GM19438 (cell line): Measurements from ENCODE around the gene JUND.
"Not testable (repeated sequence)": the region's sequence is repeated elsewhere in the genome, so short reads cannot be mapped to it uniquely, and the experiment has no call there.

Experiments
- ATAC-seq: cut with Tn5 transposase; IDR thresholded peaks from one replicate; pipeline ENCODE4 v1.9.1; 2021; ENCODE audit warnings: low read depth; ENCODE audit not compliant: unreplicated experiment

Gene JUND

GRCh38 chr19:18281082-18282020 lies at the start of gene JUND:
Gene JUND (minus strand): TSS chr19:18281622. CDS start chr19:18281484, 138 bp downstream.
- peak; percentile 57 for ATAC-seq

- no peak for ATAC-seq
Observed at GRCh38 chr19:18330868-18331267, 49.4 kb upstream of the JUND start.

GRCh38 chr19:18329035-18329376 lies 47.6 kb upstream of the JUND start:
- no peak for ATAC-seq

- ATAC-seq = peak; percentile 90
Observed at GRCh38 chr19:18328340-18329034, 47.1 kb upstream of the JUND start.

GRCh38 chr19:18326772-18327171 lies 45.4 kb upstream of the JUND start:
- ATAC-seq = no peak

- ATAC-seq = not testable (repeated sequence)
Observed at GRCh38 chr19:18324373-18324731, 42.9 kb upstream of the JUND start.

- peak; percentile 91 for ATAC-seq
Observed at GRCh38 chr19:18322759-18323460, 41.5 kb upstream of the JUND start, which contains the start of gene LSM4. Gene LSM4 (minus strand): TSS chr19:18323076. CDS start chr19:18323020, 56 bp downstream.

- no peak for ATAC-seq
Observed at GRCh38 chr19:18322318-18322758, 40.9 kb upstream of the JUND start.

- ATAC-seq = no peak
Observed at GRCh38 chr19:18321734-18322102, 40.3 kb upstream of the JUND start.

GRCh38 chr19:18320865-18321733 lies 39.7 kb upstream of the JUND start:
- no peak for ATAC-seq

- no peak for ATAC-seq
Observed at GRCh38 chr19:18319591-18320135, 38.2 kb upstream of the JUND start.

- no peak for ATAC-seq
Observed at GRCh38 chr19:18317961-18318800, 36.8 kb upstream of the JUND start.

- ATAC-seq = no peak
Observed at GRCh38 chr19:18313398-18313797, 32.0 kb upstream of the JUND start.

- no peak for ATAC-seq
Observed at GRCh38 chr19:18312092-18312534, 30.7 kb upstream of the JUND start.

- ATAC-seq = no peak
Observed at GRCh38 chr19:18311502-18312091, 30.2 kb upstream of the JUND start.

GRCh38 chr19:18310966-18311365 lies 29.5 kb upstream of the JUND start:
- no peak for ATAC-seq

- no peak for ATAC-seq
Observed at GRCh38 chr19:18310118-18310909, 28.9 kb upstream of the JUND start.
